RWPE2 (cell line): Measurements from ENCODE around the gene TSHZ2.
"Not testable (repeated sequence)": the region's sequence is repeated elsewhere in the genome, so short reads cannot be mapped to it uniquely, and the experiment has no call there.

ENCODE experiments used
- ATAC-seq: fragments of 200-7000 bp; cut with Tn5 transposase; 3 replicates; pipeline ENCODE4 v1.9.1; 2021; ENCODE audit warnings: low read depth
- DNase-seq: peaks from one replicate; pipeline ENCODE4 v3.0.0-alpha.2; 2020; ENCODE audit warnings: low spot score
- H3K27ac ChIP-seq: fragments of 450-650 bp; 2 replicates; pipeline ENCODE4 v1.5.1; 2017; ENCODE audit warnings: mild to moderate bottlenecking; ENCODE audit not compliant: poor library complexity, severe bottlenecking
- H3K27me3 ChIP-seq: fragments of 250-450 bp; sonication (Bioruptor Pico); 2 replicates; pipeline ENCODE4 v1.5.1; 2021; ENCODE audit warnings: mild to moderate bottlenecking, moderate library complexity; ENCODE audit not compliant: insufficient read depth, poor library complexity, severe bottlenecking
- H3K36me3 ChIP-seq: fragments of 250-450 bp; sonication (Bioruptor Pico); 2 replicates; pipeline ENCODE4 v1.5.1; 2020; ENCODE audit warnings: low read depth, mild to moderate bottlenecking, moderate library complexity
- H3K4me1 ChIP-seq: fragments of 250-450 bp; sonication (Bioruptor Pico); 2 replicates; pipeline ENCODE4 v1.5.1; 2021; ENCODE audit warnings: mild to moderate bottlenecking, moderate library complexity; ENCODE audit not compliant: insufficient read depth, poor library complexity, severe bottlenecking
- H3K4me3 ChIP-seq: fragments of 250-450 bp; sonication (Bioruptor Pico); 2 replicates; pipeline ENCODE4 v1.5.1; 2021; ENCODE audit warnings: mild to moderate bottlenecking, moderate library complexity; ENCODE audit not compliant: severe bottlenecking
- H3K9me3 ChIP-seq: fragments of 250-450 bp; sonication (Bioruptor Pico); 2 replicates; pipeline ENCODE4 v1.5.1; 2021; ENCODE audit warnings: mild to moderate bottlenecking, moderate library complexity; ENCODE audit not compliant: severe bottlenecking
- CTCF ChIP-seq: fragments of 450-650 bp; IDR thresholded peaks from one replicate; pipeline ENCODE4 v1.5.1; 2017; ENCODE audit warnings: mild to moderate bottlenecking, moderate library complexity; ENCODE audit not compliant: poor library complexity, severe bottlenecking

TSHZ2 gene

GRCh38 chr20:53428588-53428987, 456.4 kb downstream of the TSHZ2 start:
- H3K4me3 ChIP-seq = no peak overlapping the region
- no peaks in the 10 kb centered on the region for H3K36me3 ChIP-seq
- DNase-seq (no peak), ATAC-seq (no peak)
- H3K27ac ChIP-seq = no peak overlapping the region
- no peaks in the 10 kb centered on the region for H3K9me3 ChIP-seq
- H3K4me1 ChIP-seq = no peaks in the 10 kb centered on the region
- TF ChIP-seq CTCF = no peak
- peaks cover 19% of the 10 kb centered on the region for H3K27me3 ChIP-seq

- DNase-seq (no peak), ATAC-seq (no peak)
- Histone ChIP-seq H3K9me3 (no peaks in the 10 kb centered on the region), H3K4me3 (no peak overlapping the region), H3K27me3 (peaks cover 19% of the 10 kb centered on the region), H3K4me1 (no peaks in the 10 kb centered on the region), H3K36me3 (no peaks in the 10 kb centered on the region), H3K27ac (no peak overlapping the region)
- TF ChIP-seq CTCF = no peak
Observed at GRCh38 chr20:53428996-53429395, 456.8 kb downstream of the TSHZ2 start.

- TF ChIP-seq CTCF = no peak
- ATAC-seq (0 out of 3 replicates have a peak, but pooled peaks have one; percentile 33), DNase-seq (no peak)
- Histone ChIP-seq H3K27ac (no peak overlapping the region), H3K27me3 (peaks cover 14% of the 10 kb centered on the region), H3K4me1 (no peaks in the 10 kb centered on the region), H3K36me3 (no peaks in the 10 kb centered on the region), H3K9me3 (no peaks in the 10 kb centered on the region), H3K4me3 (no peak overlapping the region)
Observed at GRCh38 chr20:53434662-53435061, 462.5 kb downstream of the TSHZ2 start.

- H3K9me3 ChIP-seq, ATAC-seq, DNase-seq, H3K27ac ChIP-seq, H3K4me3 ChIP-seq, H3K4me1 ChIP-seq, H3K36me3 ChIP-seq: not testable (repeated sequence)
- H3K27me3 ChIP-seq = peaks cover 10% of the 10 kb centered on the region
Observed at GRCh38 chr20:53436927-53437326, 464.8 kb downstream of the TSHZ2 start.

- no peaks in the 10 kb centered on the region for H3K4me1 ChIP-seq
- DNase-seq = no peak
- peaks cover 5% of the 10 kb centered on the region for H3K27me3 ChIP-seq
- H3K9me3 ChIP-seq = no peaks in the 10 kb centered on the region
- H3K36me3 ChIP-seq = no peaks in the 10 kb centered on the region
- no peak for ATAC-seq
- H3K27ac ChIP-seq = no peak overlapping the region
- TF ChIP-seq CTCF = no peak
- no peak overlapping the region for H3K4me3 ChIP-seq
Observed at GRCh38 chr20:53438368-53438767, 466.2 kb downstream of the TSHZ2 start.

- Histone ChIP-seq H3K36me3 (no peaks in the 10 kb centered on the region), H3K27ac (no peak overlapping the region), H3K4me3 (no peak overlapping the region), H3K9me3 (no peaks in the 10 kb centered on the region), H3K27me3 (peaks cover 5% of the 10 kb centered on the region), H3K4me1 (no peaks in the 10 kb centered on the region)
- DNase-seq (no peak), ATAC-seq (no peak)
- TF ChIP-seq CTCF = no peak
Observed at GRCh38 chr20:53439046-53439445, 466.9 kb downstream of the TSHZ2 start.
